Vagina (tissue), 2 donors: ENCODE measurements around the gene RNASE7.

Source experiments
- POLR2A ChIP-seq, 2 donors: fragments of 450-650 bp; IDR thresholded peaks; one replicate each; pipeline ENCODE4 v1.6.1; 2017; ENCODE audit warnings: antibody characterized with exemption in 2 of 2, mild to moderate bottlenecking in 2 of 2, moderate library complexity in 2 of 2
- POLR2AphosphoS5 ChIP-seq, 2 donors: sonication (generic); formaldehyde crosslinking; IDR thresholded peaks; one replicate each; pipeline ENCODE4 v1.9.0; 2017; ENCODE audit warnings: antibody characterized with exemption in 2 of 2, mild to moderate bottlenecking in 2 of 2, low read depth in 1 of 2; ENCODE audit not compliant: insufficient read depth in 1 of 2
- TF ChIP-seq, protein P1 (sequence below), 3 experiments: fragments of 450-650 bp in 2 of 3; fragments of 200-600 bp in 1 of 3; sonication (generic) in 1 of 3; IDR thresholded peaks; one replicate each; pipeline ENCODE4 v1.5.1; 2017 to 2019; ENCODE audit warnings: antibody characterized with exemption in 3 of 3, mild to moderate bottlenecking in 2 of 3, moderate library complexity in 2 of 3

DNA sequence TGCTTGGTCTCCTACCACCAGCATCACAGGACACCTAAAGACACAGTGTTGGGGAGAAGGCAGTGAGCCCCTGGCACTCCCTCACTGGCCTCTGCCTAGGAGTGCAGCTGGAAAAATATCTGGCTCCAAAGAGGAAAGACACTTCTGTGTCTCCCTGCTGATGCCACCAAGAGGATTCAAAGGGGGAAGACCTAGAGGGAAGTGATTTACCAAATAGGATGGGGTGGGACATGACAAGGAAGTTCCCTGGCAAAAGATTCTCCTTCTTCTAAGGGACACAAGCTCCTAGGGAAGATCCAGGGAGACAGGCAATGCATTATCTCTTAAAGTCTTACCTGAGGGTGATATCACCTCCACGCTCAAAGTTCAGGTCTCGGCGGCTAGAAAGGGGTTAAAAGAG is 23.4 kb upstream of the RNASE7 start:
- TF ChIP-seq, protein P1, sequence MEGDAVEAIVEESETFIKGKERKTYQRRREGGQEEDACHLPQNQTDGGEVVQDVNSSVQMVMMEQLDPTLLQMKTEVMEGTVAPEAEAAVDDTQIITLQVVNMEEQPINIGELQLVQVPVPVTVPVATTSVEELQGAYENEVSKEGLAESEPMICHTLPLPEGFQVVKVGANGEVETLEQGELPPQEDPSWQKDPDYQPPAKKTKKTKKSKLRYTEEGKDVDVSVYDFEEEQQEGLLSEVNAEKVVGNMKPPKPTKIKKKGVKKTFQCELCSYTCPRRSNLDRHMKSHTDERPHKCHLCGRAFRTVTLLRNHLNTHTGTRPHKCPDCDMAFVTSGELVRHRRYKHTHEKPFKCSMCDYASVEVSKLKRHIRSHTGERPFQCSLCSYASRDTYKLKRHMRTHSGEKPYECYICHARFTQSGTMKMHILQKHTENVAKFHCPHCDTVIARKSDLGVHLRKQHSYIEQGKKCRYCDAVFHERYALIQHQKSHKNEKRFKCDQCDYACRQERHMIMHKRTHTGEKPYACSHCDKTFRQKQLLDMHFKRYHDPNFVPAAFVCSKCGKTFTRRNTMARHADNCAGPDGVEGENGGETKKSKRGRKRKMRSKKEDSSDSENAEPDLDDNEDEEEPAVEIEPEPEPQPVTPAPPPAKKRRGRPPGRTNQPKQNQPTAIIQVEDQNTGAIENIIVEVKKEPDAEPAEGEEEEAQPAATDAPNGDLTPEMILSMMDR (IDR thresholded peaks at IDR 0.05), result no peak
- TF ChIP-seq POLR2AphosphoS5 (IDR thresholded peaks at IDR 0.05; ENCODE audit: insufficient read depth in 1 of 2, low read depth in 1 of 2) (no peak), POLR2A (IDR thresholded peaks at IDR 0.05) (no peak)
